ENCODE results near the gene SSH3.

Gene SSH3

GRCh38 chr11:67268081-67268961 lies 35.0 kb upstream of the SSH3 start:
- no peak for DNase-seq (ENCODE audit: low spot score)

- no peak for DNase-seq (ENCODE audit: low spot score)
These were observed 34.4 kb upstream of the SSH3 start for GRCh38 chr11:67268962-67269268.

GRCh38 chr11:67269401-67270255 lies 33.7 kb upstream of the SSH3 start:
- no peak for DNase-seq (ENCODE audit: low spot score)

GRCh38 chr11:67270256-67271204 lies 32.8 kb upstream of the SSH3 start:
- no peak for DNase-seq (ENCODE audit: low spot score)

GRCh38 chr11:67271205-67271540 lies 32.2 kb upstream of the SSH3 start:
- DNase-seq (ENCODE audit: low spot score), result no peak

GRCh38 chr11:67271541-67272284 lies 31.6 kb upstream of the SSH3 start:
- no peak for DNase-seq (ENCODE audit: low spot score)

GRCh38 chr11:67272327-67273259 lies 30.7 kb upstream of the SSH3 start:
- no peak for DNase-seq (ENCODE audit: low spot score)

GRCh38 chr11:67273260-67273990 lies 29.9 kb upstream of the SSH3 start:
- no peak for DNase-seq (ENCODE audit: low spot score)

- no peak for DNase-seq (ENCODE audit: low spot score)
These were observed 28.3 kb upstream of the SSH3 start for GRCh38 chr11:67274768-67275605.

GRCh38 chr11:67275606-67276409 lies 27.5 kb upstream of the SSH3 start:
- no peak for DNase-seq (ENCODE audit: low spot score)

- DNase-seq (ENCODE audit: low spot score), result no peak
These were observed 26.5 kb upstream of the SSH3 start for GRCh38 chr11:67276781-67277230.

GRCh38 chr11:67277231-67277961 lies 25.9 kb upstream of the SSH3 start:
- DNase-seq (ENCODE audit: low spot score), result peak; percentile 76

- no peak for DNase-seq (ENCODE audit: low spot score)
These were observed 25.0 kb upstream of the SSH3 start for GRCh38 chr11:67278135-67278938.

GRCh38 chr11:67278939-67279588 lies 24.3 kb upstream of the SSH3 start:
- DNase-seq (ENCODE audit: low spot score), result no peak

- no peak for DNase-seq (ENCODE audit: low spot score)
These were observed 23.6 kb upstream of the SSH3 start for GRCh38 chr11:67279589-67280340.

Measured in ecto neural progenitor cell (in vitro differentiated cells).